Activated naive CD8-positive, alpha-beta T cell treated with anti-CD3 and anti-CD28 coated beads for 36 hours (primary cell): ENCODE results near the gene NECAB2. TPM values are rescaled to one million over a fixed set of nuclear protein-coding genes. Genes with fewer than 3 reads are reported as not detected.
A peak's percentile ranks its signal among the peaks of the same experiment; 100 is the strongest.

Source experiments
- DNase-seq: peaks from one replicate; pipeline ENCODE4 v3.0.0; 2021
- H3K27ac Mint-ChIP-seq: one replicate; pipeline ENCODE4 v1.8.0; 2022; ENCODE audit warnings: mild to moderate bottlenecking, moderate library complexity, mixed read lengths
- H3K27me3 Mint-ChIP-seq: one replicate; pipeline ENCODE4 v1.8.0; 2022; ENCODE audit warnings: mild to moderate bottlenecking, mixed read lengths
- H3K36me3 Mint-ChIP-seq: one replicate; pipeline ENCODE4 v1.8.0; 2021; ENCODE audit warnings: mild to moderate bottlenecking, mixed read lengths
- H3K4me1 Mint-ChIP-seq: one replicate; pipeline ENCODE4 v1.8.0; 2021; ENCODE audit warnings: mixed read lengths
- H3K4me3 Mint-ChIP-seq: one replicate; pipeline ENCODE4 v1.8.0; 2022; ENCODE audit warnings: mild to moderate bottlenecking, moderate library complexity, mixed read lengths
- H3K9me3 Mint-ChIP-seq: one replicate; pipeline ENCODE4 v1.8.0; 2022; ENCODE audit warnings: mixed read lengths
- total RNA-seq, 2 experiments: library from RNA; stranded (reverse); gene quantifications; one replicate each; pipeline ENCODE4 v1.2.3, GENCODE V29; 2021

Gene NECAB2
- total RNA-seq, 2 experiments from 2014 or later: not detected

DNA sequence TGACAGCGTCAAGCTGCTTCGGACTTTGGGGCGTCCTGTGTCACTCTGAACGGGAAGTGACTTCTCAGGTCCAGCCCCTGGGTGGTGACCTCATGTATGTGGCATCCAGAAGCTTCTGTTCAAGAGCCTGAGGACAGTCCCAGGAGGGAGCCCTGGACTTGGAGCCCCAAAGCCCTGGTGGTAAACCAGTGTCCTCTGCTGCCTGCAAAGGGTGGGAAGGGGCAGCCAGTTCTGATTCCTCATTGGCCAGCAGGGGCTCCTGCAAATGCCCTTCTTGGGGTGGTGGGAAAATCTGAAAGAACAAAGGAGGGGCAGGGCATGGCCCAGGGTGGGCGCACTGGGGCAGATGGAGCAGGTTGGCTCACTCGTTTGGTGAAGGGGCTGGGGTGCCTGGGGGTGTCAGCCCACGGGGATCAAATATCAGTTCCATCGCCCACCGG, 13.4 kb upstream of the NECAB2 start:
- no peak overlapping the region for H3K27ac Mint-ChIP-seq
- H3K9me3 Mint-ChIP-seq: no peaks in the 10 kb centered on the region
- DNase-seq: no peak
- peaks cover 28% of the 10 kb centered on the region for H3K27me3 Mint-ChIP-seq
- H3K4me3 Mint-ChIP-seq: no peak overlapping the region
- H3K36me3 Mint-ChIP-seq: no peaks in the 10 kb centered on the region
- H3K4me1 Mint-ChIP-seq: peaks cover 9% of the 10 kb centered on the region

DNA sequence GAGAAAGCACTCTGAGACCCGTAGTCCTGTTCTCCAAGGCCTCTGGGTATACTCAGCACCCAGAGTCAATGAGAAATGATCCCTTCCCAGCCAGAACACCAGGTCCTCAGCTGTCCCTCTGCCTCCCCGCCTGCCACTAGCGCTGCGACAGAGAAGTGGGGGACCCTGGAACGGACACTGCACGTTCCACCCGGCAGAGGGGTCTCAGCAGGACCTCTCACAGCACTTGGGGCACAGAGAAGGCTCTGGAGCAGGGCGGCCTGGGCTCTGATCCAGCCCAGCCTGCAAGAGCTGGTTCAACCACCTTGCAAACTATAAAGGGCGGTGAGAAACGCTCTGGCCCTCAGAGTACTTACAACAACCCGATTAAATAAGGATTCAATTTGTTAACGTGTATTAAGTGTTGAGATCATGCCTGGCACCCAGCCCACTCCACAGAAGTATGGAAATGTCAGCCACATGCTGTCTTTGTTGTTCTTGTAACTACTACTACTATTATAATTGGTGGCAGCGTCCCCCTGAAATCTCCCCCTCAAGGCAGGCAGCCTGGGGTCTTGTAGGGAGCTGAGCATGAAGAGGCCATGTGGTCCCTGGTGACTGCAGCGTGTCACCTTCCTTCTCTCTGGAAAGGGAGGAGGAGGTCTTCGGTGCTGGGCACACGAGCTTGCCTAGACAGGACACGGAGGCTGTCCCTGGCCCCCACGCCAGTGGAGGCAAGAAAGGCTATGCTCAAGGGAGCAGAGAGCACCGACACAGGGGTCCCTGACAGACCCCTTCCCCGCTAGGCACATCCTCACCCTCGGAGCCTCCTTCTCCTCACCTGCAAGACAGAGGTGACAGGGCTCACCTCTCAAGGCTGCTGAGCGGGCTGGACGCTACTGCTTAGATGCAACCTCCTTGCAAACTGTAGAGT, 12.6 kb upstream of the NECAB2 start:
- Mint-ChIP-seq H3K36me3 (no peaks in the 10 kb centered on the region), H3K4me1 (peaks cover 9% of the 10 kb centered on the region), H3K27ac (no peak overlapping the region), H3K9me3 (no peaks in the 10 kb centered on the region), H3K4me3 (no peak overlapping the region), H3K27me3 (peaks cover 28% of the 10 kb centered on the region)
- DNase-seq: no peak

DNA sequence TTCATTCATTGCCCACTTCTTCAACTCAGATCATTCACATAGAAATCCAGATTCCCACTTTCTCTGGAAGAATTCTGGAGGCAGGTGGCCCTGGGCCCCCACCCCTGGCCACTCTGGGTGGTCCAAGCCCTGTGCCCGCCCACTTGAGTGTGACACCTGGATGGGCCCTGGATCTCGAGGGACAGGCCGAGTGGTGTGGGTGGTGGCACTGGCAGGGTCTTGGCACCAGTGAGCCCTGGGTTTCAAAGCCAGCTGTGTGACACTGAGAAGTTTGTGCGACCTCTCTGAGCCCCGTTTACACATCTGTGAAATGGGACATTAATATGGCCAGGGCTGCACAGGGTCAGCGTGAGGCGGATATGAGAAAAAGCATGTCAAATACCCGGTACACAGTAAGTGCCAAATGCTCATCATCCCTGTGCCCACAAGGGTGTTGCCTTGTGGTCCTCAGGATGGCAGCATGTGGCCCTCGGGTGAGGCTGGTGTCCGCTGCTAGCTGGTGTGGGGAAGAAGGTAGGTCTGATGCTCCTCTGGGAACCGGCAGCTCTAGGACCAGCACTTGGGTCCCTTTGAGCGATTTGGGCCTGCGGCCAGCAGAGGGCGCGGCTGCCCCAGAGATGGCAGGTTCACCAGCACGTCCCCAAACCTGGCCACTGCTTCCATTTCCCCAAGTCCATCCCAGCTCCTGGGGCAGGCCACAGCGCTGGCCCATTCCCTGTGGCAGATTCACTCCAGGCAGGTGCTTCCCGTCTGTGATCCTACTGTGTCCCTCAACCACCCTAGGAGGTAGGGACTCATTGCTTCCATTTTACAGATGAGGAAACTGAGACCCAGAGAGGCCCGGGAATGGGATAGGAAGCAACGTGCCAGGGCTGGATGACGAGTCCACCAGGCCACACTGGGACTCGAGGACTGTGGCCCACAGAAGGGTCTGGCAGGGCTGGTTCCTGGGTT, 11.4 kb upstream of the NECAB2 start:
- DNase-seq: peak; percentile 76
- Mint-ChIP-seq H3K36me3 (no peaks in the 10 kb centered on the region), H3K4me3 (no peak overlapping the region), H3K9me3 (no peaks in the 10 kb centered on the region), H3K27me3 (peaks cover 28% of the 10 kb centered on the region), H3K27ac (no peak overlapping the region), H3K4me1 (peaks cover 9% of the 10 kb centered on the region)

DNA sequence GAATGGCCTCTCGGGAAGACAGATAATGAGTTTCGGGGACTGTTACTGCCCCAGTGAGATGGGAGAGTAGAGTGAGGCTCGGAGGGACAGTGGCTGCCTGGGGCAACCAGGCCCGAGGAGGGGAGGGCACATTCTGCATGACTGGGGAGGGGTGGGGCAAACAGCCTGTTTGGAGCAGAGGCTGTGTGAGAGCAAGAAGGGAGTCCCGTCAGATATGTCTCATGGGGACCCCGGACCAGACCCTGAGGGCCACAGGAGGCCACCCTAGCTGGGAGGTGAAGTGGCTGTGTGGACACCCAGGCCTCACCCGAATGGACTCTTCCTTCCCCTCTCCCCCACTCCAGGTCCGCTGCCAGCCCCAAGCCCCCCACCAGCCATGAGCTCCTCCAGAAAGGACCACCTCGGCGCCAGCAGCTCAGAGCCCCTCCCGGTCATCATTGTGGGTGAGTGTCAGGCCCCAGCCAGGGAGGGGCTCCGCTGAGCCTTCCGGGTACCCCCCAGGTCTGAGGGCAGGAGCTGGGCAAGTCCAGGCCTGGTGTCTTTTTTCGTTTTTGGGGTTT, 10.7 kb upstream of the NECAB2 start:
- Mint-ChIP-seq H3K36me3 (no peaks in the 10 kb centered on the region), H3K9me3 (no peaks in the 10 kb centered on the region), H3K27ac (no peak overlapping the region), H3K27me3 (peaks cover 28% of the 10 kb centered on the region), H3K4me3 (no peak overlapping the region), H3K4me1 (peaks cover 7% of the 10 kb centered on the region)
- DNase-seq: no peak

DNA sequence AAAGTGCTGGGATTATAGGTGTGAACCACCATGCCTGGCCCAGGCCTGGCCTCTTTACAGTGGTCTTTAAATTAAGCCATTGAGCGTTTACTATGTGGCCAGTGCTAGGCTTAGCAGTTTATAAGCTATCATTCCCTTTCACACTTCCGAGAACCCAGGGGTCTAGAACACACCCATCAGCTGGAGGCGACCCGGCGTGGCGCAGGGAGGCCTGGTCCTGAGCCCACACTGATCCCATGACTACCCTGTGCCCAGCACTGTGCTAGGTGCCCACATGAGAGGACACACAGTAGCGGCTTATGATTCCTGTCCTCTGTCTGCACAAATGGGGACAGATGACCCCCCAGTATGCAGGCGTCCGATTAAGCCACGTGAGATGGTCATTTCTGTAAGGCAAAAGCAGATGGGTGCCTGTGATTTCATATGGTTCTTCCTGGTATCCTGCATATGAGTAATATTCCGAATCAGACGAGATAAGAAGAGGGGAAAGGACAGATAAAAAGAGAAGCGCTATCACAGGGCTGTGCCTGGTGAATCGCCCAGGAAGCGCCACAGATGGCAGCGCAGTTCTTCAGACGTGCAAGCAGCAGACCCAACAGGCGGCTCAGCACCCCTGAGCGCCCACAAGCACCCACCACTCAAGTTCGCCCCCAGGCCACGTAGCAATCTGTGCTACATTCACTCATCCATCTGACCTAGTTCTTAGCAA, 9.8 kb upstream of the NECAB2 start:
- Mint-ChIP-seq H3K4me3 (no peak overlapping the region), H3K4me1 (peaks cover 2% of the 10 kb centered on the region), H3K9me3 (no peaks in the 10 kb centered on the region), H3K27me3 (peaks cover 28% of the 10 kb centered on the region), H3K36me3 (no peaks in the 10 kb centered on the region), H3K27ac (no peak overlapping the region)
- DNase-seq: no peak

DNA sequence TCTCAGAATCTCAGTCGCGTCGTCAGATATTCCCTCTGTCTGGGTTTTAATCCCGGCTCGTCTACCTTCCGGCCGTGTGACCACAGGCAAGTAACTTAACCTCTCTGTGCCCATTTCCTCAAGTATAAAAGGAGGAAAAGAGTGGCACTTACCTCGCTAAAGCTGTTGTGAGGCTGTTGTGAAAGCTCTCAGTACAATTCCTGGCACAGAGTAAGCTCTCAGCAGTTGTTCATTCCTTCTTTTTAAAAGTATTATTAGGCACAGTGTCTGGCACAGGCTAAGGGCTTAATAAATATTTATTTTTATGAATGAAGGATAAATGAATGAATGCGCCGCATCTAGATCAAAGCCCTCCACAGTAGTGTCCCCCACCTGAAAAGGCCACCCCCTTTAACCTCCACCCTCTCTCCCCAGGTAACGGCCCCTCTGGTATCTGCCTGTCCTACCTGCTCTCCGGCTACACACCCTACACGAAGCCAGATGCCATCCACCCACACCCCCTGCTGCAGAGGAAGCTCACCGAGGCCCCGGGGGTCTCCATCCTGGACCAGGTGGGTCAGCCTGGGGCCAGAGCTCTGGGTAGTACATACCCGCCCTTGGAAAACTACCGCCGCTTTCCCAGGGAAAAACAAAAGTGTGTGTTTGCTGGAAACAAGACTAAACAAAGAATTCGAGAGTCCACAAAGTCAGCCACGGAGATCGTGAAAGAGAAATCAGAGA, 9.0 kb upstream of the NECAB2 start:
- no peak overlapping the region for H3K4me3 Mint-ChIP-seq
- H3K9me3 Mint-ChIP-seq: no peaks in the 10 kb centered on the region
- DNase-seq: no peak
- H3K4me1 Mint-ChIP-seq: peaks cover under 1% of the 10 kb centered on the region
- no peaks in the 10 kb centered on the region for H3K36me3 Mint-ChIP-seq
- H3K27ac Mint-ChIP-seq: no peak overlapping the region
- peaks cover 22% of the 10 kb centered on the region for H3K27me3 Mint-ChIP-seq

DNA sequence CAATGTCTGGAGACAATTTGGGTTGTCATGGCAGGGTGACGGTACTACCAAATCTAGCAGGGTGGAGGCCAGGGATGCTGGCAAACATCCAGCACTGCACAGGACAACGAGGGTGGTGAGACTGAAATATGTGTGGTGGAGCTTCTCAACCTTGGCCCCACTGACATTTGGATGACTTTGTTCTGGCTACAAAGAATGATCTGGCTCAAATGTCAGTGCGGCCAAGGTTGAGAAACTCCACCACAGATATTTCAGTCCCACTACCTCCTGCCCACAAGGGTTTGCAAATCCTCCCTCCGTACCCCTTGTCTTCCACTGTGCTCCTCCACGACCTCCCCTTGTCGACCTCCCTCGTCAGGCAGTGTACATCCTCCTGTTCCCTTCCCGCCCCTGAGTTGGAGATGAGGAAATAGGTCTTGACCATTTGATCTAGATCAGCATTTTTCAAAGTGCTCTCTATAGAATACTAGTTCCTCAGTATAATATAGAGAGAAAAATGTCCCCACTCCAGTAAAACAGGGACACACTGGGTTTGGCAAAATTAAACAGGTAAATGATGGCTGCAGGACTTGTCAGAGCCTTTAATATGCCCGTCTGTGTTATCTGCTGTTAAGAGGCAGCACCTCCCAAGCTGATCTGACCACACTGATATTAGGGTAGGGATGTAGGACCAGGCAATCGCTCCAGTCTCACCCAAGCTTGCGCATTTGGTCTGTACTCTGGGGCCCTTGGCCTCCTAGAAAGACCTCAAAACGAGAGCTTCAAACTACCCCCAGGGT, 8.2 kb upstream of the NECAB2 start:
- Mint-ChIP-seq H3K4me1 (no peaks in the 10 kb centered on the region), H3K27me3 (peaks cover 13% of the 10 kb centered on the region), H3K27ac (no peak overlapping the region), H3K36me3 (no peaks in the 10 kb centered on the region), H3K4me3 (no peak overlapping the region), H3K9me3 (no peaks in the 10 kb centered on the region)
- DNase-seq: no peak

DNA sequence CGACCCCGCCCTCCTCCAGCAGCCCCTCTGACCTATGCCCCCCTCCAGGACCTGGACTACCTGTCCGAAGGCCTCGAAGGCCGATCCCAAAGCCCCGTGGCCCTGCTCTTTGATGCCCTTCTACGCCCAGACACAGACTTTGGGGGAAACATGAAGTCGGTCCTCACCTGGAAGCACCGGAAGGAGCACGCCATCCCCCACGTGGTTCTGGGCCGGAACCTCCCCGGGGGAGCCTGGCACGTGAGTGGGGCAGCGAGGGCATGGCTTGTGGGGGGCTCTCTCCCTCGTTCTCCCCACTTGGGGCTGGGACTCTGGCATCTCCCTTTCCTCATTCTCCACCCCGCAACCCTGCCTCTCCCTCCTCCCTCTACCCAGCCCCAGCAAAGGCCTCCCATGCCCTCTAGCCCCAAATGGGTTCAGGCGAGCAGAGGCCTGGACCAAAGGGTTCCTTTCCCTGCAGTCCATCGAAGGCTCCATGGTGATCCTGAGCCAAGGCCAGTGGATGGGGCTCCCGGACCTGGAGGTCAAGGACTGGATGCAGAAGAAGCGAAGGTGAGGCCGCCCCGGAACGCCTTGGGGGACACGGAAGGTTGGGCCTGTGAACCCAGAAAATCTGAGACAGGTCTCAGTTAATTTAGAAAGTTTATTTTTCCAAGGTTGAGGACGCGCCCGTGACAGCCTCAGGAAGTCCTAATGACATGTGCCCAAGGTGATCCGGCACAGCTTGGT, 7.4 kb upstream of the NECAB2 start:
- H3K27me3 Mint-ChIP-seq: peaks cover 5% of the 10 kb centered on the region
- H3K9me3 Mint-ChIP-seq: no peaks in the 10 kb centered on the region
- H3K4me1 Mint-ChIP-seq: no peaks in the 10 kb centered on the region
- no peaks in the 10 kb centered on the region for H3K36me3 Mint-ChIP-seq
- H3K27ac Mint-ChIP-seq: no peak overlapping the region
- H3K4me3 Mint-ChIP-seq: no peak overlapping the region
- DNase-seq: no peak

DNA sequence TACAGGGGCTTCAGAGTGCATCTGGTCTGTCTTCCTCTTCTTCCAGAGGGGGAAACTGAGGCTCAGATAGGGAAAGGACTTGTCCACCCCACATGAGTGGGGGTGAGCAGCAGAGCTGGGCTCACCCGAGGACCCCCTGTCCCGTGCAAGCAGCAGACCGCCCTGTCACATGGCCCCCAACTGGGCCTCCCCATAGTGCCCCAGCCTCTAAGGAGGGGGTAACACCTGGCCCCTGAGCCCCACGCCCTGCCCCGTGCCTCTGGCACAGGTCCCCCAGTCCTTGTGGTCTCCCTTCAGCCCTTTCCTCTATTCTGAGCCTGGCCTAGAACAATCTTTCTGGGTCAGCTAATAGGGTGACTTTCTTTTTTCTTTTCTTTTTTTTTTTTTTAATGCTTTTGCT, 6.5 kb upstream of the NECAB2 start:
- no peaks in the 10 kb centered on the region for H3K4me1 Mint-ChIP-seq
- H3K27me3 Mint-ChIP-seq: no peaks in the 10 kb centered on the region
- no peak overlapping the region for H3K27ac Mint-ChIP-seq
- H3K4me3 Mint-ChIP-seq: no peak overlapping the region
- H3K36me3 Mint-ChIP-seq: no peaks in the 10 kb centered on the region
- DNase-seq: no peak
- H3K9me3 Mint-ChIP-seq: no peaks in the 10 kb centered on the region

DNA sequence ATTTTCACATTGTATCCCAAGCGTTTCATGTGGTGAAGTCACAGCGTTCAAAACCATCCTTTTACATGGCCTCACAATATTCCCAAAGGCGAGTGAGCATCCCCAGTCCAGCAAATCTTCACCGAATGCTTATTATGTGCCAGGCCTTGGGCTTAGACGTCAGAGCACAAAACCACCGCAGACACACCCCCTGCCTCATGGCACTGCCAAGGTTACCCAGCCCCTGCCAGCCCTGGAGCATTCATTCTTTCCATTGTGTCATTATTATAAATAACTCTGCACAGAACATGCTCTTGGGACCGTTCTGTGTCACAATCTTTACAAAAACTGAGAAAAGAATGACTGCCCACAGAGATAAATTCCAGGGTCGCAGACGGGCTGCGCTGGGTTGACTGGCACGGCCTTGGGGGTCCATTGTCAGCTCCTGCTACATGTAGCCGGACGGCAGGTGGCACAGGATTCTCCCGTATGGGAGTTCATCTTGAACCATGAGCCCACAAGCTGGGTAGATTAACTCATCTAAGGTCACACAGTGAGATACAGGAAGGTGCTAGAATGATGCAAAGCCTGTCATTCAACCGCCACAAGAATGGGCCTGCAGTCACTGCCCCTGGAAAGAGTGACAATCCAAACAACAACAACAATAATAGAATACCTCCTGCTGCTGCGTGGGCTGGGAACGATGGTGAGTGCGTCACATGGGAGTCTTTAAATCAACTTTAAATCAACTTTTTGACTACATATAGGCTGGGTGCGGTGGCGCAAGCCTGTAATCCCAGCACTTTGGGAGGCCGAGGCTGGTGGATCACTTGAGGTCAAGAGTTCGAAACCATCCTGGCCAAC, 4.5 kb upstream of the NECAB2 start:
- no peak overlapping the region for H3K27ac Mint-ChIP-seq
- H3K27me3 Mint-ChIP-seq: peaks cover 6% of the 10 kb centered on the region
- H3K36me3 Mint-ChIP-seq: no peaks in the 10 kb centered on the region
- H3K9me3 Mint-ChIP-seq: no peaks in the 10 kb centered on the region
- DNase-seq: no peak
- H3K4me3 Mint-ChIP-seq: no peak overlapping the region
- H3K4me1 Mint-ChIP-seq: no peaks in the 10 kb centered on the region

DNA sequence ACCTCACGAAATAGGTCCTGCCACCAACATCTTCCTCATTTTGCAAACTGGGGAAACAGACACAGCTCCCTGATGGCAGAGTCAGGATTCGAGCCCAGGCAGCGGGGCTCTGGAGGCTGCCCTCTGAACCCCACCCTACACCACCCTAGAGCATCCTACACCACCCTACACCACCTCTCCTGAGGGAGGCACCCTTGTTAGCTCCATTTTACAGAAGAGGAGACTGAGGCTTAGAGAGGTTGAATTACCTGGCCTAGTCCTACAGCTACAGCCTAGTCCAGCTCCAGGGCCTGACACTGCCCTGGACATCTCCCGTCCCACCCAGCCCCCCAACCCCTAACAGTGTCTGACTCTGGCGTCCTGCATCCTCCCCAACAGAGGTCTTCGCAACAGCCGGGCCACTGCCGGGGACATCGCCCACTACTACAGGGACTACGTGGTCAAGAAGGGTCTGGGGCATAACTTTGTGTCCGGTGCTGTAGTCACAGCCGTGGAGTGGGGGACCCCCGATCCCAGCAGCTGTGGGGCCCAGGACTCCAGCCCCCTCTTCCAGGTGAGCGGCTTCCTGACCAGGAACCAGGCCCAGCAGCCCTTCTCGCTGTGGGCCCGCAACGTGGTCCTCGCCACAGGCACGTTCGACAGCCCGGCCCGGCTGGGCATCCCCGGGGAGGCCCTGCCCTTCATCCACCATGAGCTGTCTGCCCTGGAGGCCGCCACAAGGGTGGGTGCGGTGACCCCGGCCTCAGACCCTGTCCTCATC, 3.2 kb upstream of the NECAB2 start:
- Mint-ChIP-seq H3K27ac (no peak overlapping the region), H3K9me3 (no peaks in the 10 kb centered on the region), H3K36me3 (no peaks in the 10 kb centered on the region), H3K4me1 (no peaks in the 10 kb centered on the region), H3K27me3 (peaks cover 16% of the 10 kb centered on the region), H3K4me3 (no peak overlapping the region)
- no peak for DNase-seq
